Peyer's patch (tissue), 4 donors: ENCODE measurements around the gene MYT1.

Experiments used
- POLR2A ChIP-seq, 2 donors: fragments of 450-650 bp; IDR thresholded peaks; one replicate each; pipeline ENCODE4 v1.5.1; 2017; ENCODE audit warnings: antibody characterized with exemption in 2 of 2, mild to moderate bottlenecking in 2 of 2, moderate library complexity in 2 of 2
- TF ChIP-seq, protein P1 (sequence below), 6 experiments: fragments of 450-650 bp in 4 of 6; fragments of 200-600 bp in 2 of 6; sonication (generic) in 1 of 6; IDR thresholded peaks; one replicate each; pipeline ENCODE4 v1.5.1; 2017 to 2019; ENCODE audit warnings: antibody characterized with exemption in 6 of 6, mild to moderate bottlenecking in 3 of 6, moderate library complexity in 1 of 6

DNA sequence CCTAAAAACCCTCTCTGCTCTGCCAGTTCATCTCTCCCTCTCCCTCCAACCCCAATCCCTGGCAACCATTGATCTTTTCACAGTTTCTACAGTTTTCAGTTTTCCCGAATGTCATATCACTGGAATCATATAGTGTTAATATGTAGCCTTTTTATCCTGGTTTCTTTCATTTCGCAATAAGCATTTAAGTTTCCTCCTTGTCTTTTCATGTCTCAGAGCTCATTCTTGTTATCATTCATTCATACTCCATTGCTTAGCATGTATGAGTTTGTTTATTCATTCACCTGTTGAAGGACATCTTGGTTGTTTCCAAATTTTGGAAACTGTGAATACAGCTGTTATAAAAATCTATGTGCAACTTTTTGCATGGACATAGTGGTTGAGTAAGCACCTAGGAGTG, 85.8 kb downstream of the MYT1 start:
- TF ChIP-seq, protein P1, sequence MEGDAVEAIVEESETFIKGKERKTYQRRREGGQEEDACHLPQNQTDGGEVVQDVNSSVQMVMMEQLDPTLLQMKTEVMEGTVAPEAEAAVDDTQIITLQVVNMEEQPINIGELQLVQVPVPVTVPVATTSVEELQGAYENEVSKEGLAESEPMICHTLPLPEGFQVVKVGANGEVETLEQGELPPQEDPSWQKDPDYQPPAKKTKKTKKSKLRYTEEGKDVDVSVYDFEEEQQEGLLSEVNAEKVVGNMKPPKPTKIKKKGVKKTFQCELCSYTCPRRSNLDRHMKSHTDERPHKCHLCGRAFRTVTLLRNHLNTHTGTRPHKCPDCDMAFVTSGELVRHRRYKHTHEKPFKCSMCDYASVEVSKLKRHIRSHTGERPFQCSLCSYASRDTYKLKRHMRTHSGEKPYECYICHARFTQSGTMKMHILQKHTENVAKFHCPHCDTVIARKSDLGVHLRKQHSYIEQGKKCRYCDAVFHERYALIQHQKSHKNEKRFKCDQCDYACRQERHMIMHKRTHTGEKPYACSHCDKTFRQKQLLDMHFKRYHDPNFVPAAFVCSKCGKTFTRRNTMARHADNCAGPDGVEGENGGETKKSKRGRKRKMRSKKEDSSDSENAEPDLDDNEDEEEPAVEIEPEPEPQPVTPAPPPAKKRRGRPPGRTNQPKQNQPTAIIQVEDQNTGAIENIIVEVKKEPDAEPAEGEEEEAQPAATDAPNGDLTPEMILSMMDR (IDR thresholded peaks at IDR 0.05): no peak
- TF ChIP-seq POLR2A (IDR thresholded peaks at IDR 0.05): no peak
